Measurements from ENCODE around the gene SMOC2.

DNA sequence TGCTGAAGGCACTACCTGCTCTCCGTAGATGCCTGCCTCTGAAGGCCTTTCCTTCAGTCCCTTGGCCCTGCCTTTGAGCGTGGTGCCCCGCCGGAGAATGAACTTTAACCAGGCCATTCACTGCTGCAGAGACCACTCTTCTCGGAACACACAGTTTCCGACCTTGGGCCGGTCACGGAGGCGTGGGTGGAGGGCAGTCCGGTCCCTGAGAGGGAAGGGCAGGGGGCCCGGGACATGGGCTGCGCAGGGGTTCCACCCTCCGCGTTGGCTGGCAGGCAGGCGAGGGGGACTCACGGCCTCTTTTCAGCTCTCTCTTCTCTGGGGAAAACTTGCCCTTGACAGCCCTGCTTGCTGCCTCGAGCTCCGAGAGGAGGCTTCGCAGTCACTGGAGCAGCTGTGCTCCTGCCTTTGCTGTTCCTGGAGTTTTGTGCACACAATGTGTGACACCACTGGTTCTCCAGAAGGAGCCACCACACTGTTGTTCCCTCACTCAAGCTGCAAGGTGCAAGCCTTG is 187.8 kb downstream of the SMOC2 start:
- TF ChIP-seq, protein P1, sequence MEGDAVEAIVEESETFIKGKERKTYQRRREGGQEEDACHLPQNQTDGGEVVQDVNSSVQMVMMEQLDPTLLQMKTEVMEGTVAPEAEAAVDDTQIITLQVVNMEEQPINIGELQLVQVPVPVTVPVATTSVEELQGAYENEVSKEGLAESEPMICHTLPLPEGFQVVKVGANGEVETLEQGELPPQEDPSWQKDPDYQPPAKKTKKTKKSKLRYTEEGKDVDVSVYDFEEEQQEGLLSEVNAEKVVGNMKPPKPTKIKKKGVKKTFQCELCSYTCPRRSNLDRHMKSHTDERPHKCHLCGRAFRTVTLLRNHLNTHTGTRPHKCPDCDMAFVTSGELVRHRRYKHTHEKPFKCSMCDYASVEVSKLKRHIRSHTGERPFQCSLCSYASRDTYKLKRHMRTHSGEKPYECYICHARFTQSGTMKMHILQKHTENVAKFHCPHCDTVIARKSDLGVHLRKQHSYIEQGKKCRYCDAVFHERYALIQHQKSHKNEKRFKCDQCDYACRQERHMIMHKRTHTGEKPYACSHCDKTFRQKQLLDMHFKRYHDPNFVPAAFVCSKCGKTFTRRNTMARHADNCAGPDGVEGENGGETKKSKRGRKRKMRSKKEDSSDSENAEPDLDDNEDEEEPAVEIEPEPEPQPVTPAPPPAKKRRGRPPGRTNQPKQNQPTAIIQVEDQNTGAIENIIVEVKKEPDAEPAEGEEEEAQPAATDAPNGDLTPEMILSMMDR (IDR thresholded peaks at IDR 0.05; ENCODE audit: poor library complexity): no peak
- TF ChIP-seq EZH2 (IDR thresholded peaks at IDR 0.05; ENCODE audit: borderline replicate concordance) (no peak), EZH2phosphoT487 (IDR thresholded peaks at IDR 0.05; ENCODE audit: low read depth, severe bottlenecking, unreplicated experiment) (no peak)
